RPMI7951 (cell line): ENCODE measurements around the gene RANBP3L. TPM values are rescaled to one million over a fixed set of nuclear protein-coding genes. Genes with fewer than 3 reads are reported as not detected.
"Not testable (repeated sequence)": the region's sequence is repeated elsewhere in the genome, so short reads cannot be mapped to it uniquely, and the experiment has no call there.

Experiments used
- DNase-seq: peaks from one replicate; pipeline ENCODE4 v3.0.0-alpha.2; 2012; ENCODE audit warnings: low read depth
- total RNA-seq: library from RNA; depleted of rRNA; stranded (reverse); fragments of >200 nt; shearing (Covaris generic); gene quantifications from 2 replicates; pipeline ENCODE4 v1.2.3, GENCODE V29; 2014

RANBP3L gene
- total RNA-seq, 1 experiment from 2014 or later, result 2.6 TPM

GRCh38 chr5:36285837-36286615, 15.7 kb downstream of the RANBP3L start:
- no peak for DNase-seq

GRCh38 chr5:36283775-36284174, 17.9 kb downstream of the RANBP3L start:
- DNase-seq, result not testable (repeated sequence)

GRCh38 chr5:36281626-36282025, 20.1 kb downstream of the RANBP3L start:
- DNase-seq, result no peak

GRCh38 chr5:36279054-36279698, 22.5 kb downstream of the RANBP3L start:
- peak; percentile 50 for DNase-seq

- DNase-seq, result no peak
These were observed 24.1 kb downstream of the RANBP3L start for GRCh38 chr5:36277521-36278176.

- no peak for DNase-seq
These were observed 24.8 kb downstream of the RANBP3L start for GRCh38 chr5:36276864-36277263.

GRCh38 chr5:36273809-36274526, 27.7 kb downstream of the RANBP3L start:
- DNase-seq, result no peak

- no peak for DNase-seq
These were observed 29.5 kb downstream of the RANBP3L start for GRCh38 chr5:36272136-36272690.

GRCh38 chr5:36270876-36271575, 30.7 kb downstream of the RANBP3L start:
- no peak for DNase-seq

GRCh38 chr5:36270175-36270574, 31.5 kb downstream of the RANBP3L start:
- no peak for DNase-seq

- no peak for DNase-seq
These were observed 32.2 kb downstream of the RANBP3L start for GRCh38 chr5:36269478-36269877.

- DNase-seq, result no peak
These were observed 33.8 kb downstream of the RANBP3L start for GRCh38 chr5:36267905-36268304.

- peak; percentile 15 for DNase-seq
These were observed 37.4 kb downstream of the RANBP3L start for GRCh38 chr5:36264202-36264760.

GRCh38 chr5:36261186-36261585, 40.5 kb downstream of the RANBP3L start:
- no peak for DNase-seq

- DNase-seq, result no peak
These were observed 48.1 kb downstream of the RANBP3L start for GRCh38 chr5:36253575-36253974.

GRCh38 chr5:36252722-36253365, 48.9 kb downstream of the RANBP3L start:
- DNase-seq, result peak; percentile 74

- DNase-seq, result no peak
These were observed 50.5 kb downstream of the RANBP3L start for GRCh38 chr5:36251218-36251617.

- no peak for DNase-seq
These were observed 51.3 kb downstream of the RANBP3L start for GRCh38 chr5:36250427-36250826.

GRCh38 chr5:36246036-36246800, 55.5 kb downstream of the RANBP3L start:
- DNase-seq, result no peak

GRCh38 chr5:36244076-36244475, 57.6 kb downstream of the RANBP3L start:
- DNase-seq, result no peak
